RWPE1 (cell line): ENCODE results near the gene ANKRA2.

Experiments
- CTCF ChIA-PET: fragments of 350-600 bp; sonication (Branson Sonifier 250); formaldehyde crosslinking; extraction: SDS; loops from one replicate; lab custom pipeline; 2021; lab: Yijun Ruan, JAX
- POLR2A ChIA-PET: fragments of 400-600 bp; formaldehyde crosslinking; extraction: SDS; loops from one replicate; lab custom pipeline; 2020; ENCODE audit warnings: antibody characterized with exemption; ENCODE audit not compliant: low non-redundant PET; lab: Yijun Ruan, JAX
- DNase-seq: peaks from one replicate; pipeline ENCODE4 v3.0.0; 2012; ENCODE audit warnings: low spot score
- H3K27ac ChIP-seq: fragments of 450-650 bp; 2 replicates; pipeline ENCODE4 v1.5.1; 2017
- TF ChIP-seq, protein P1 (sequence below): fragments of 450-650 bp; conservative IDR thresholded peaks from 2 replicates; pipeline ENCODE4 v1.5.1; 2017; ENCODE audit warnings: low read depth, mild to moderate bottlenecking

Gene ANKRA2

DNA sequence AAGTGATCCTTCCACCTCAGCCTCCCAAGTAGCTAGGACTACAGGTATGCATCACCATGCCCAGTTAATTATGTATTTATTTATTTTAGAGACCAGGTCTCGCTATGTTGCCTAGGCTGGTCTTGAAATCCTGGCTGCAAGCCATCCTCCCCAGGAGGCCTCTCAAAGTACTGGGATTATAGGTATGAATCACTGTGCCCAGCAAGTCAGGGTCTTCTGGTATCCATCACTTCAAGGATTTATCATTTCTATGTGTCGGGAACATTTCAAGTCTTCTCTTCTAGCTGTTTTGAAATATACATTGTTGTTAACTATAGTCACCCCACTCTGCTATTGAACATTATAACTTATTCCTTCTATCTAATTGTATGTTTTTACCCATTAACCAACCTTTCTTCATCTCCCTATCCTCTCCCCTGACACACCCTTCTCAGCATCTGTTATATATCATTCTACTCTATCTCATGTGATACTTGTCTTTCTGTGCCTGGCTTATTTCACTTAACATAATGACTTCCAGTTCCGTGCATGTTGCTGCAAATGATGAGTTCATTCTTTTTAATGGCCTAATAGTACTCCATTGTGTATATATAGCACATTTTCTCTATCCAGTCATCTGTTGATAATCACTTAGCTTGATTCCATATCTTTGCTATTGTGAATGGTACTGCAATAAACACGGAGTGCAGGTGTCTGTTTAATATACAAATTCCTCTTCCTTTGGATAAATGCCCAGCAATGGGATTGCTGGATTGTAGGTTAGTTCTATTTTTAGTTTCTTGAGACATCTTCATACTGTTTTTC is 26.5 kb upstream of the ANKRA2 start:
- TF ChIP-seq, protein P1, sequence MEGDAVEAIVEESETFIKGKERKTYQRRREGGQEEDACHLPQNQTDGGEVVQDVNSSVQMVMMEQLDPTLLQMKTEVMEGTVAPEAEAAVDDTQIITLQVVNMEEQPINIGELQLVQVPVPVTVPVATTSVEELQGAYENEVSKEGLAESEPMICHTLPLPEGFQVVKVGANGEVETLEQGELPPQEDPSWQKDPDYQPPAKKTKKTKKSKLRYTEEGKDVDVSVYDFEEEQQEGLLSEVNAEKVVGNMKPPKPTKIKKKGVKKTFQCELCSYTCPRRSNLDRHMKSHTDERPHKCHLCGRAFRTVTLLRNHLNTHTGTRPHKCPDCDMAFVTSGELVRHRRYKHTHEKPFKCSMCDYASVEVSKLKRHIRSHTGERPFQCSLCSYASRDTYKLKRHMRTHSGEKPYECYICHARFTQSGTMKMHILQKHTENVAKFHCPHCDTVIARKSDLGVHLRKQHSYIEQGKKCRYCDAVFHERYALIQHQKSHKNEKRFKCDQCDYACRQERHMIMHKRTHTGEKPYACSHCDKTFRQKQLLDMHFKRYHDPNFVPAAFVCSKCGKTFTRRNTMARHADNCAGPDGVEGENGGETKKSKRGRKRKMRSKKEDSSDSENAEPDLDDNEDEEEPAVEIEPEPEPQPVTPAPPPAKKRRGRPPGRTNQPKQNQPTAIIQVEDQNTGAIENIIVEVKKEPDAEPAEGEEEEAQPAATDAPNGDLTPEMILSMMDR: no peak
- CTCF ChIA-PET: interaction anchor here (0.6 to 6.5 kb wide), 29 partner anchors 10 to 1202 kb away, joined by 3 to 101 read pairs (median 4); no protein-coding TSS in a partner anchor
- H3K27ac ChIP-seq: no peak overlapping the region
- POLR2A ChIA-PET: interaction anchor here (0.7 kb wide), 1 partner anchor 201 kb away, joined by 4 read pairs; no protein-coding TSS in a partner anchor
- DNase-seq: no peak

DNA sequence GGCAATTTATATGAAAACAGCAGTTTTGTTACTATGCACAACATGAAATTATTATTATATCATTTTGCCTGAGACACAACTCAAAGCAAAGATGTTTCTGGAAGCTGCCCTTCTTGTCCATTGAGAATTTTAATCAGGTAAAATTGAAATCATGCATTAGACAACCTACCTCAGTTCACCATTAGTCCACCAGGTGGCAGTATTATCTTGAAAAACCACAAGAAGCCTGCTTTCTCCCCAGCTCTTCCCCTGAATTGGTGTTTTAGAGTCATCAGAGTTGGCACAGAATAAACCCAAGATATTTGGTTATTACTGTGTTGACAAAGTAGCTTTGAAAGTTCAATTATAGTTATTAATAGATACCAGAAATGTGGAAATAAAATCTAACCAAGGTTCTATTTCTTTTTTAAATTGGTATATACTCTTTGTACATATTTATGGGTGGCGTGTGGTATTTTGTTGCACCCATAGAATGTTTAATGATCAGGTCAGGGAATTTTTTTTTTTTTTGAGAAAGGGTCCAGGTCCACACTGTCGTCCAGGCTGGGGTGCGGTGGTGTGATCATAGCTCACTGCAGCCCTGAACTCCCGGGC is 25.8 kb upstream of the ANKRA2 start:
- ChIA-PET POLR2A (interaction anchor here (0.7 kb wide), 1 partner anchor 202 kb away, joined by 4 read pairs; no protein-coding TSS in a partner anchor), CTCF (interaction anchor here (0.6 to 6.5 kb wide), 38 partner anchors 9 to 1790 kb away, joined by 3 to 101 read pairs (median 4); partner anchors contain the start of gene ARHGEF28)
- peak; percentile 84 for DNase-seq
- H3K27ac ChIP-seq: no peak overlapping the region
- TF ChIP-seq, protein P1: peak; percentile 85

DNA sequence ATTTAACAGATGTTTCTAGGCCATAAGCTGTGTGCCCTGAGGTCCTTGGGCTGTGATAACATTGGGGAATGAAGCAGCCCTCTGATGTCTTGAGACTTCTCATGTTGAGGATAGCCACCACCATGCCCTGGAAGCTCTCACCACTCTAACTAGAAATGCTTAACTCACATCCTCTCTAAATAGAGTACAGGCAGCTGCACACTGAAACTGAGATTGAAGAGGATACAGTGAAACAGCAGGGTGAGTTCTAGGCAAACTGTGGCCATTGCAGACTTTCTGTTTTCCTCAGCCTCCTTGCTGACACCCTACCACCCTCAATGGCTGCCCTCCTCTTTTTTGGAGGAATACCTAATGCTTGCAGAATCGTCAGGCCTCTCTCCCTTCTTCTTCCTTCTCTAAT is 22.5 kb upstream of the ANKRA2 start:
- no peak overlapping the region for H3K27ac ChIP-seq
- no peak for DNase-seq
- ChIA-PET POLR2A (no interaction called here), CTCF (interaction anchor here (0.6 to 6.5 kb wide), 3 partner anchors 9 to 206 kb away, joined by 3 to 101 read pairs (median 6); no protein-coding TSS in a partner anchor)
- TF ChIP-seq, protein P1: no peak

DNA sequence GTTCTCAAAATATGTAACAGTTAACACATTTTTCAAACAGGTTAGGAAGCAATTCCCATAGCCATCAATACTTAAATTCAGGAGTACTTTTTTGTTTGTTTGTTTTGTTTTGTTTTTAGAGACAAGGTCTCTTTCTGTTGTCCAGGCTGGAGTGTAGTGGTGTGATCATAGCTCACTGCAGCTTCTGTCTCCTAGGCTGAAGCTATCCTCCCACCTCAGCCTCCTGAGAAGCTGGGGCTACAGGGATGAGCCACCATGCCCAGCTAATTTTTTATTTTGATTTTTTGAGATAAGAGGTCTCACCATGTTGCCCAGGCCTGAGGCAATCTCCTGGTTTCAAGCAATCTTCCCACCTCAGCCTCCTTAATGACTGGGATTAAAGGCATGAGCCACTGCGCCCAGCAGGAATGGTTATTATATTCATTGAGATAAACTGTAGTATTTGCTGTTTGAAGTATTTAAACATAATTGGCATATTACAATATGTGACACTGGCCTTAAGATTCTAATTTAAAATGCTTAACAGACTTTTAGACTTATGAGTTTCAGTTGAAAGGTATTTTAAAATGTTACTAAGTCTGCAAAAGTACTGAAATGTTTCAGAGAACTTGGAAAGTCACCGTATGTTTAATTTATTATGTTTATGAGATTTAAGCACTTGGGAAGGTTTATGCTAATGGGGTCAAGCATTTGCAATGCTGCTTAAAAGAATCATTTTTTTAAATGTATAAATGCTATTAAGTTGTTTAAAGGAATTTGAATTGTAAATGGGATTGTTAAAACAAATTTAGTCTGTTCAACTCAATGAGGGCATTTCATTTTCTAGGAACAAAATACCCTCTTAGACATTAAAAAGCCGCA is 17.1 kb upstream of the ANKRA2 start:
- ChIA-PET POLR2A (no interaction called here), CTCF (interaction anchor here (1.0 to 1.1 kb wide), 2 partner anchors 9 to 211 kb away, joined by 4 to 5 read pairs; no protein-coding TSS in a partner anchor)
- H3K27ac ChIP-seq: no peak overlapping the region
- DNase-seq: no peak
- TF ChIP-seq, protein P1: no peak

DNA sequence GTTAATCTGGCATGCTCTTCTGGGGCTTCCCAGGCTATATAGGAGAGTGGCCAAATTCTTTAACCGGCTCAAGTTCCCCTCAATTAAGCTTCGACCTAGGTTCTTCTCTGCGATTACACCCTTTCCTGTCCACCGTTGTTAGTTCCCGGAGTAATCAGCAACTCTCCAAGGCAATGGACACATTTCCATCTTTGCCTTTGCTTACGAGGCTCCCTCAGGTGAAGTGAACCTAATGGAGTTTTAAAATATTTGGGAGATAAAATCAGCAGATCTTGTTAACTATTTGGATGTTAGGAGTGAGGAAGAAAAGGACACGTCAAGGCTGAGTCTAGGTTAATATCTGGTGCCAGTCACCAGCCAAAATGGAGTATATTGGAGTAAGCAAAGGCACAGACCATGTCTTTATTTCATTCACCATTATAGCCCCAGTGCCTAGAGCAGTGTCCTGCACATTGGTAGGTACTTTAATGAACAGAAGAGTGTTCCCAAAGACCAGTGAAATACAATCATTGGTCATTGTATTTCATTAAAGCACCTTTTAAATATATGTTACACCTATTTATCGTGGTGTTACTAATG is 619 bp upstream of the ANKRA2 start:
- no peak for DNase-seq
- ChIA-PET CTCF (no interaction called here), POLR2A (no interaction called here)
- TF ChIP-seq, protein P1: no peak
- peak overlapping the region; percentile 88 for H3K27ac ChIP-seq
